ENCODE results near the gene SV2C. TPM values are rescaled to one million over a fixed set of nuclear protein-coding genes. Genes with fewer than 3 reads are reported as not detected.

Gene SV2C
- total and polyA plus RNA-seq, 4 donors = under 0.01 to 0.04 (median 0.03) TPM; not detected in 1

DNA sequence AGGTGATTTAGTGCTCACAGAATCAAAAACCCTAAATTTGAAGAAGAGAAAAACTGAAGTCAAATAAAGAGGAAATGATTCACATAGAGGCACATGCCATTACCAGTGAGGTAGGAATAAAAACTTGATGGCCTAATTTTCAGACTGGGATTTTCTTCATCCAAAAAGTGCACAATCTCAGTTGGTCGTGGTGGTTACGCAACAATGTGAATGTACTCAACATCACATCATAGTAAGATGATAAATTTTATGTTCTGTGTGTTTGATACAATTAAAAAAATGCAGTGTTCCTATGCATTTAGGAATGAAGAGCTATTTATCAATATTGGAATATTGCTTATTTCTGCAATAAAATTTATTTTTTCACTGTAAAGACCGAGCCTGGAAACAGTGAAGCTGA lies 60.7 kb downstream of the SV2C start (continued):
- TF ChIP-seq REST (IDR thresholded peaks at IDR 0.05) = no peak
- no peak for TF ChIP-seq EGR1 (IDR thresholded peaks at IDR 0.05; ENCODE audit: low read depth in 2 of 2)
- TF ChIP-seq SP1 (IDR thresholded peaks at IDR 0.05) = no peak
- TF ChIP-seq ZBTB33 (IDR thresholded peaks at IDR 0.05) = no peak
- no peak for TF ChIP-seq RXRA (IDR thresholded peaks at IDR 0.05)
- TF ChIP-seq TAF1 (conservative IDR thresholded peaks at IDR 0.05) = no peak
- TF ChIP-seq RAD21 (IDR thresholded peaks at IDR 0.05) = no peak
- TF ChIP-seq HNF4G (IDR thresholded peaks at IDR 0.05) = no peak

- H3K9me3 ChIP-seq (ENCODE audit: control insufficient read depth in 4 of 4, low read length in 3 of 4) = no peaks in the 10 kb centered on the region
- no peak for DNase-seq (ENCODE audit: low spot score)
- no peaks in the 10 kb centered on the region for H3K36me3 ChIP-seq (ENCODE audit: control insufficient read depth in 4 of 4, insufficient read depth in 3 of 4, low read depth in 1 of 4, low read length in 3 of 4)
- no peak overlapping the region for H3K27ac ChIP-seq (ENCODE audit: low read depth in 1 of 2, low read length in 2 of 2)
- peaks cover 0 to 3% (median 0%) of the 10 kb centered on the region in 4 donors for H3K27me3 ChIP-seq (ENCODE audit: control insufficient read depth in 4 of 4, insufficient read depth in 4 of 4, low read length in 3 of 4)
- no peak overlapping the region for H3K4me3 ChIP-seq (ENCODE audit: low read depth in 1 of 3, low read length in 3 of 3)
- 92% methylated on average over 1 of the region's 1 CpG for WGBS
- H3K9ac ChIP-seq (ENCODE audit: low read depth in 1 of 2, low read length in 2 of 2) = no peak overlapping the region
- TF ChIP-seq RXRA (IDR thresholded peaks at IDR 0.05) (no peak), JUND (IDR thresholded peaks at IDR 0.05) (no peak), RAD21 (IDR thresholded peaks at IDR 0.05) (no peak)
- H3K4me1 ChIP-seq (ENCODE audit: control insufficient read depth in 4 of 4, insufficient read depth in 4 of 4, low read length in 3 of 4) = no peaks in the 10 kb centered on the region
Measured at GRCh38 chr5:76144513-76145274, 61.5 kb downstream of the SV2C start.

- TF ChIP-seq RAD21 (IDR thresholded peaks at IDR 0.05) = peak in 1 of 2 donors; percentile 22
- no peak for TF ChIP-seq ZBTB33 (IDR thresholded peaks at IDR 0.05)
- no peak overlapping the region for H3K9ac ChIP-seq (ENCODE audit: low read depth in 1 of 2, low read length in 2 of 2)
- H3K4me3 ChIP-seq (ENCODE audit: low read depth in 1 of 3, low read length in 3 of 3) = no peak overlapping the region
- no peaks in the 10 kb centered on the region for H3K9me3 ChIP-seq (ENCODE audit: control insufficient read depth in 4 of 4, low read length in 3 of 4)
- no peaks in the 10 kb centered on the region for H3K4me1 ChIP-seq (ENCODE audit: control insufficient read depth in 4 of 4, insufficient read depth in 4 of 4, low read length in 3 of 4)
- DNase-seq (ENCODE audit: low spot score) = no peak
- H3K27me3 ChIP-seq (ENCODE audit: control insufficient read depth in 4 of 4, insufficient read depth in 4 of 4, low read length in 3 of 4) = peaks cover 0 to 3% (median 0%) of the 10 kb centered on the region in 4 donors
- WGBS = 72% methylated on average over 5 of the region's 5 CpGs
- H3K36me3 ChIP-seq (ENCODE audit: control insufficient read depth in 4 of 4, insufficient read depth in 3 of 4, low read depth in 1 of 4, low read length in 3 of 4) = no peaks in the 10 kb centered on the region
- no peak overlapping the region for H3K27ac ChIP-seq (ENCODE audit: low read depth in 1 of 2, low read length in 2 of 2)
Measured at GRCh38 chr5:76145945-76146344, 62.8 kb downstream of the SV2C start.

Measured in liver (tissue), 9 donors.